HCT116 (cell line): ENCODE results near the gene RPS27L. TPM values are rescaled to one million over a fixed set of nuclear protein-coding genes. Genes with fewer than 3 reads are reported as not detected.

Experiments used
- ATAC-seq: fragments of 200-7000 bp; cut with Tn5 transposase; 2 replicates; pipeline ENCODE4 v1.9.1; 2020; ENCODE audit warnings: mild to moderate bottlenecking, moderate library complexity
- BruUV-seq: library from RNA; stranded (reverse); fragments of 400-500 nt; replicated peaks from 2 replicates; lab custom pipeline; 2021; lab: Mats Ljungman, UMichigan
- CTCF ChIA-PET: fragments of 300-600 bp; sonication (Branson Sonifier 250); formaldehyde crosslinking; loops from one replicate; lab custom pipeline; 2021; ENCODE audit warnings: antibody characterized with exemption; lab: Charles Lee
- POLR2A ChIA-PET: fragments of 300-600, 350-600 bp; sonication (Branson Sonifier 250); formaldehyde crosslinking; loops from one replicate; lab custom pipeline; 2021; ENCODE audit warnings: antibody characterized with exemption; lab: Charles Lee
- RAD21 ChIA-PET, 2 experiments: fragments of 300-600 bp; sonication (Branson Sonifier 250); formaldehyde crosslinking; loops; one replicate each; lab custom pipeline; 2023; ENCODE audit warnings: low total read pairs in 2 of 2; ENCODE audit not compliant: uncharacterized antibody in 2 of 2, unreplicated experiment in 2 of 2, low non-redundant PET in 1 of 2; lab: Charles Lee
- DNase-seq: peaks from one replicate; pipeline ENCODE4 v3.0.0-alpha.2; 2010; ENCODE audit warnings: low read depth, low spot score
- H2AFZ ChIP-seq: fragments of 200-600 bp; shearing (Covaris generic), sonication (generic); 2 replicates; pipeline ENCODE4 v1.6.1; 2017; ENCODE audit warnings: low read depth, mixed run types, mixed read lengths, antibody characterized with exemption, low read length; ENCODE audit not compliant: poor library complexity, severe bottlenecking
- H3K27ac ChIP-seq: 2 replicates; pipeline ENCODE4 v1.5.1; 2012; ENCODE audit warnings: low read depth, low read length
- H3K27me3 ChIP-seq: fragments of 200-600 bp; sonication (generic); 2 replicates; pipeline ENCODE4 v1.6.1; 2016; ENCODE audit warnings: mixed run types, low read length, mixed read lengths; ENCODE audit not compliant: insufficient read depth
- H3K36me3 ChIP-seq, 2 experiments: fragments of 200-500 bp in 1 of 2; fragments of 200-600 bp in 1 of 2; sonication (Bioruptor generic) in 1 of 2; sonication (generic) in 1 of 2; 2 replicates each; pipeline versions ENCODE4 v1.5.1 to v1.6.1; 2014 to 2016; ENCODE audit warnings: low read length in 2 of 2, inconsistent platforms in 1 of 2, mixed read lengths in 1 of 2, mixed run types in 1 of 2; ENCODE audit not compliant: insufficient read depth in 2 of 2, control insufficient read depth in 1 of 2
- H3K4me1 ChIP-seq, 2 experiments: fragments of 200-600 bp in 1 of 2; sonication (generic) in 1 of 2; 2 replicates each; pipeline versions ENCODE4 v1.5.1 to v1.6.1; 2012 to 2017; ENCODE audit warnings: low read length in 2 of 2, inconsistent platforms in 1 of 2, mild to moderate bottlenecking in 1 of 2, mixed read lengths in 1 of 2, mixed run types in 1 of 2, moderate library complexity in 1 of 2; ENCODE audit not compliant: insufficient read depth in 2 of 2, control insufficient read depth in 1 of 2
- H3K4me2 ChIP-seq: fragments of 200-600 bp; sonication (generic); 2 replicates; pipeline ENCODE4 v1.6.1; 2017; ENCODE audit warnings: mixed run types, low read length, mixed read lengths
- H3K4me3 ChIP-seq, 2 experiments: fragments of 200-600 bp in 1 of 2; sonication (generic) in 1 of 2; replicated peaks in 1 of 2; 2 replicates each; pipeline ENCODE4 v1.5.1; 2011 to 2016; ENCODE audit warnings: low read length in 2 of 2, control low read depth in 1 of 2, low read depth in 1 of 2, mild to moderate bottlenecking in 1 of 2, mixed read lengths in 1 of 2, mixed run types in 1 of 2
- H3K79me2 ChIP-seq: fragments of 200-600 bp; sonication (generic); 2 replicates; pipeline ENCODE4 v1.6.1; 2017; ENCODE audit warnings: mild to moderate bottlenecking, mixed run types, low read length, moderate library complexity, mixed read lengths; ENCODE audit not compliant: insufficient read depth
- H3K9ac ChIP-seq: fragments of 200-600 bp; sonication (generic); 2 replicates; pipeline ENCODE4 v1.6.1; 2016; ENCODE audit warnings: low read length, mixed read lengths
- H3K9me2 ChIP-seq: fragments of 200-600 bp; sonication (generic), shearing (Covaris generic); 2 replicates; pipeline ENCODE4 v1.6.1; 2017; ENCODE audit warnings: mixed run types, mild to moderate bottlenecking, moderate library complexity; ENCODE audit not compliant: insufficient read depth
- H3K9me3 ChIP-seq, 2 experiments: fragments of 200-500 bp in 1 of 2; fragments of 200-600 bp in 1 of 2; sonication (Bioruptor generic) in 1 of 2; sonication (generic) in 1 of 2; 2 replicates each; pipeline ENCODE4 v1.6.1; 2014 to 2017; ENCODE audit warnings: low read length in 2 of 2, mixed read lengths in 2 of 2, inconsistent platforms in 1 of 2, low read depth in 1 of 2, mild to moderate bottlenecking in 1 of 2, mixed run types in 1 of 2, moderate library complexity in 1 of 2; ENCODE audit not compliant: control insufficient read depth in 1 of 2, insufficient read depth in 1 of 2
- H4K20me1 ChIP-seq: fragments of 200-600 bp; sonication (generic), shearing (Covaris generic); 2 replicates; pipeline ENCODE4 v1.6.1; 2017; ENCODE audit warnings: mixed run types, mild to moderate bottlenecking, moderate library complexity; ENCODE audit not compliant: insufficient read depth
- CBX3 ChIP-seq: IDR thresholded peaks from 2 replicates; pipeline ENCODE4 v1.6.1; 2012; ENCODE audit warnings: low read depth
- CEBPB ChIP-seq: IDR thresholded peaks from 2 replicates; pipeline ENCODE4 v1.6.1; 2012; ENCODE audit warnings: low read depth
- CTCF ChIP-seq, 3 experiments: fragments of 200-600 bp in 1 of 3; sonication (generic) in 1 of 3; IDR thresholded peaks in 2 of 3; conservative IDR thresholded peaks in 1 of 3; 2 replicates each; pipeline ENCODE4 v1.5.1; 2012 to 2017; ENCODE audit warnings: low read depth in 2 of 3, low read length in 2 of 3, antibody characterized with exemption in 1 of 3, borderline replicate concordance in 1 of 3, control low read depth in 1 of 3, mild to moderate bottlenecking in 1 of 3, mixed read lengths in 1 of 3, mixed run types in 1 of 3, moderate library complexity in 1 of 3; ENCODE audit not compliant: insufficient read depth in 1 of 3
- EGR1 ChIP-seq: IDR thresholded peaks from 2 replicates; pipeline ENCODE4 v1.6.1; 2012; ENCODE audit warnings: low read depth
- ELF1 ChIP-seq: IDR thresholded peaks from 2 replicates; pipeline ENCODE4 v1.6.1; 2012; ENCODE audit warnings: low read depth, borderline replicate concordance
- EZH2 ChIP-seq: fragments of 200-600 bp; sonication (generic); IDR thresholded peaks from 2 replicates; pipeline ENCODE4 v1.6.1; 2017; ENCODE audit warnings: antibody characterized with exemption, mixed run types
- FOSL1 ChIP-seq: IDR thresholded peaks from 2 replicates; pipeline ENCODE4 v1.6.1; 2012; ENCODE audit warnings: low read depth
- JUND ChIP-seq: IDR thresholded peaks from 2 replicates; pipeline ENCODE4 v1.6.1; 2012
- POLR2A ChIP-seq: IDR thresholded peaks from 2 replicates; pipeline ENCODE4 v1.7.0; 2011; ENCODE audit warnings: borderline replicate concordance; ENCODE audit not compliant: insufficient read depth, insufficient read length; ENCODE audit errors: extremely low read depth
- SIN3A ChIP-seq: IDR thresholded peaks from 2 replicates; pipeline ENCODE4 v1.6.1; 2012; ENCODE audit warnings: low read depth
- SP1 ChIP-seq: IDR thresholded peaks from 2 replicates; pipeline ENCODE4 v1.6.1; 2012; ENCODE audit warnings: low read depth
- SRF ChIP-seq: IDR thresholded peaks from 2 replicates; pipeline ENCODE4 v1.6.1; 2012; ENCODE audit warnings: low read depth
- TCF7L2 ChIP-seq: IDR thresholded peaks from 2 replicates; pipeline ENCODE4 v1.7.0; 2011; ENCODE audit warnings: borderline replicate concordance, inconsistent platforms; ENCODE audit not compliant: insufficient read depth, insufficient read length; ENCODE audit errors: extremely low read depth
- YY1 ChIP-seq: IDR thresholded peaks from 2 replicates; pipeline ENCODE4 v1.6.1; 2011; ENCODE audit warnings: low read length, low read depth, moderate library complexity, mild to moderate bottlenecking; ENCODE audit not compliant: insufficient replicate concordance; ENCODE audit errors: extremely low read depth
- ZFX ChIP-seq: fragments of 450-650 bp; IDR thresholded peaks from 2 replicates; pipeline ENCODE4 v1.6.1; 2017
- ZNF274 ChIP-seq: fragments of 200-500 bp; sonication (Bioruptor generic); IDR thresholded peaks from 2 replicates; pipeline ENCODE4 v1.6.1; 2014; ENCODE audit warnings: mild to moderate bottlenecking, low read depth, low read length, inconsistent platforms
- intact Hi-C: fragments of 100-400 bp; cut with micrococcal nuclease; formaldehyde crosslinking; loops from 2 replicates; pipeline ENCODE4 v1.10.0; 2022
- total RNA-seq: library from RNA; stranded (reverse); gene quantifications from one replicate; pipeline ENCODE4 v1.2.1, GENCODE V29; 2021; ENCODE audit not compliant: unreplicated experiment
- TF ChIP-seq, protein P1 (sequence below): IDR thresholded peaks from 2 replicates; pipeline ENCODE4 v1.6.1; 2012; ENCODE audit warnings: low read depth
- TF ChIP-seq, protein P2 (sequence below): IDR thresholded peaks from 2 replicates; pipeline ENCODE4 v1.6.1; 2012
- TF ChIP-seq, protein P3 (sequence below): IDR thresholded peaks from 2 replicates; pipeline ENCODE4 v1.6.1; 2011; ENCODE audit warnings: mild to moderate bottlenecking, low read length, moderate library complexity; ENCODE audit not compliant: insufficient replicate concordance; ENCODE audit errors: extremely low read depth

The RPS27L gene
- total RNA-seq, 1 experiment from 2014 or later = 139 TPM

DNA sequence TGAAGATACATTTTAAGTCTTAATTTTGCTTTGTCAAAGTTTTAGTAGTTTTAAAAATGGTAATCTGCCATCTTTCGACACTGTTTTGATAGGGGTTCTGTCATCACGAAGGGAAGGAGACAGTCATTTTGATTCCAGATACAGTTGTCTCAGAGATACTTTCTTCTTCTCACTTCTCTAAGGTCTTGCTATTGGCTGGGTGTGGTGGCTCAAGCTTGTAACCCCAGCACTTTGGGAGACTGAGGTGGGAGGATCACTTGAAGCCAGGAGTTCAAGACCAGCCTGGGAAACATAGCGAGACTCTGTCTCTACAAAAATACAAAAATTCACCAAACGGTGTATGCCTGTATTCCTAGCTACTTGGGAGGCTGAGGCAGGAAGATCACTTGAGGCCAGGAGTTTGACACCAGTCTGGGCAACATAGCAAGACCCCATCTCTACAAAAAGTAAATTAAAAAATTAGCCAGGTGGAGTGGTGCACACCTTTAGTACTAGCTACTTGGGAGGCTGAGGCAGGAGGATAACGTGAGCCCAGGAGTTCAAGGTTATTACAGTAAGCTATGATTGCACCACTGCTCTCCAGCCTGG is 35.4 kb upstream of the RPS27L start:
- intact Hi-C loops = no loop called here
- no peak overlapping the region for H3K4me3 ChIP-seq
- ChIA-PET RAD21 (no interaction called here), CTCF (no interaction called here), POLR2A (interaction anchor here (0.6 kb wide), 1 partner anchor 667 kb away, joined by 3 read pairs; no protein-coding TSS in a partner anchor)
- H3K9me3 ChIP-seq = no peaks in the 10 kb centered on the region
- H3K27ac ChIP-seq = no peak overlapping the region
- no TSS peak for BruUV-seq
- H3K9me2 ChIP-seq = no peaks in the 10 kb centered on the region
- peaks cover 4 to 16% of the 10 kb centered on the region in 2 experiments; a peak in 3 of 4 replicates for H3K4me1 ChIP-seq
- TF ChIP-seq SP1 (no peak), SRF (no peak), ELF1 (no peak), FOSL1 (no peak), ZNF274 (no peak), POLR2A (no peak), JUND (no peak), YY1 (no peak), TCF7L2 (no peak), CEBPB (no peak), SIN3A (no peak), EZH2 (no peak), CBX3 (no peak), ZFX (no peak), CTCF (IDR thresholded peaks at IDR 0.05 in 2 of 3, conservative IDR thresholded peaks at IDR 0.05 in 1 of 3; ENCODE audit: borderline replicate concordance in 1 of 3, insufficient read depth in 1 of 3, low read depth in 2 of 3, low read length in 2 of 3) (no peak), EGR1 (no peak)
- TF ChIP-seq, protein P1, sequence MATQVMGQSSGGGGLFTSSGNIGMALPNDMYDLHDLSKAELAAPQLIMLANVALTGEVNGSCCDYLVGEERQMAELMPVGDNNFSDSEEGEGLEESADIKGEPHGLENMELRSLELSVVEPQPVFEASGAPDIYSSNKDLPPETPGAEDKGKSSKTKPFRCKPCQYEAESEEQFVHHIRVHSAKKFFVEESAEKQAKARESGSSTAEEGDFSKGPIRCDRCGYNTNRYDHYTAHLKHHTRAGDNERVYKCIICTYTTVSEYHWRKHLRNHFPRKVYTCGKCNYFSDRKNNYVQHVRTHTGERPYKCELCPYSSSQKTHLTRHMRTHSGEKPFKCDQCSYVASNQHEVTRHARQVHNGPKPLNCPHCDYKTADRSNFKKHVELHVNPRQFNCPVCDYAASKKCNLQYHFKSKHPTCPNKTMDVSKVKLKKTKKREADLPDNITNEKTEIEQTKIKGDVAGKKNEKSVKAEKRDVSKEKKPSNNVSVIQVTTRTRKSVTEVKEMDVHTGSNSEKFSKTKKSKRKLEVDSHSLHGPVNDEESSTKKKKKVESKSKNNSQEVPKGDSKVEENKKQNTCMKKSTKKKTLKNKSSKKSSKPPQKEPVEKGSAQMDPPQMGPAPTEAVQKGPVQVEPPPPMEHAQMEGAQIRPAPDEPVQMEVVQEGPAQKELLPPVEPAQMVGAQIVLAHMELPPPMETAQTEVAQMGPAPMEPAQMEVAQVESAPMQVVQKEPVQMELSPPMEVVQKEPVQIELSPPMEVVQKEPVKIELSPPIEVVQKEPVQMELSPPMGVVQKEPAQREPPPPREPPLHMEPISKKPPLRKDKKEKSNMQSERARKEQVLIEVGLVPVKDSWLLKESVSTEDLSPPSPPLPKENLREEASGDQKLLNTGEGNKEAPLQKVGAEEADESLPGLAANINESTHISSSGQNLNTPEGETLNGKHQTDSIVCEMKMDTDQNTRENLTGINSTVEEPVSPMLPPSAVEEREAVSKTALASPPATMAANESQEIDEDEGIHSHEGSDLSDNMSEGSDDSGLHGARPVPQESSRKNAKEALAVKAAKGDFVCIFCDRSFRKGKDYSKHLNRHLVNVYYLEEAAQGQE = no peak
- TF ChIP-seq, protein P2, sequence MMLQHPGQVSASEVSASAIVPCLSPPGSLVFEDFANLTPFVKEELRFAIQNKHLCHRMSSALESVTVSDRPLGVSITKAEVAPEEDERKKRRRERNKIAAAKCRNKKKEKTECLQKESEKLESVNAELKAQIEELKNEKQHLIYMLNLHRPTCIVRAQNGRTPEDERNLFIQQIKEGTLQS = no peak
- TF ChIP-seq, protein P3, sequence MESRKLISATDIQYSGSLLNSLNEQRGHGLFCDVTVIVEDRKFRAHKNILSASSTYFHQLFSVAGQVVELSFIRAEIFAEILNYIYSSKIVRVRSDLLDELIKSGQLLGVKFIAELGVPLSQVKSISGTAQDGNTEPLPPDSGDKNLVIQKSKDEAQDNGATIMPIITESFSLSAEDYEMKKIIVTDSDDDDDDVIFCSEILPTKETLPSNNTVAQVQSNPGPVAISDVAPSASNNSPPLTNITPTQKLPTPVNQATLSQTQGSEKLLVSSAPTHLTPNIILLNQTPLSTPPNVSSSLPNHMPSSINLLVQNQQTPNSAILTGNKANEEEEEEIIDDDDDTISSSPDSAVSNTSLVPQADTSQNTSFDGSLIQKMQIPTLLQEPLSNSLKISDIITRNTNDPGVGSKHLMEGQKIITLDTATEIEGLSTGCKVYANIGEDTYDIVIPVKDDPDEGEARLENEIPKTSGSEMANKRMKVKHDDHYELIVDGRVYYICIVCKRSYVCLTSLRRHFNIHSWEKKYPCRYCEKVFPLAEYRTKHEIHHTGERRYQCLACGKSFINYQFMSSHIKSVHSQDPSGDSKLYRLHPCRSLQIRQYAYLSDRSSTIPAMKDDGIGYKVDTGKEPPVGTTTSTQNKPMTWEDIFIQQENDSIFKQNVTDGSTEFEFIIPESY = no peak
- H3K79me2 ChIP-seq = no peaks in the 10 kb centered on the region
- H2AFZ ChIP-seq = no peak overlapping the region
- no peak for ATAC-seq
- H4K20me1 ChIP-seq = no peaks in the 10 kb centered on the region
- H3K36me3 ChIP-seq = no peaks in the 10 kb centered on the region
- H3K4me2 ChIP-seq = no peak overlapping the region
- H3K9ac ChIP-seq = no peak overlapping the region
- no peaks in the 10 kb centered on the region for H3K27me3 ChIP-seq
- DNase-seq = no peak
